ENCODE results near the gene ITPK1. TPM values are rescaled to one million over a fixed set of nuclear protein-coding genes. Genes with fewer than 3 reads are reported as not detected.

The ITPK1 gene
- total RNA-seq, 1 donor = 25.0 TPM

DNA sequence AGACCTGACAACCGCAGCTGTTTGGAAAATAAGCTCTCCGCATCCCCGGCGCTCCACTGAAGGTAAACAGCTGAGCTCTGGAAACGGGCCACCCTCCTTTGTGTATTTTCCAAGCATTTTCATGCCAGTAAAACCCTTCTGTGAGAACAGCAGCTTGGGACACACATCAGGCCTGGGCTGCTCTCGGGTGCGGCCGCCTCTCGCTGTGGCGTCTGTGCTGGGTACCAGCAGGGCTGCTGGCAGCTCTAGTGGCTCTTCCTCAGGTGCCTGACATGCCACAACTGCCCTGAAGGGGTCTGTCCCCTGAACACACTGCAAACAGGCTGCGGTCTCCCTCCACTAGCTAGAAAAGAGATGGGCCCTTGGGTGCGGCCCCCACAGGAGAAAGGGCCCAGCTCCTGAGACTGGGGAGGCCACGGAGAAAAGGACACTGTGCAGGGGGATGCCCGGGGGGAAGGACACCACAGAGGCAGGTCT lies 96.3 kb downstream of the ITPK1 start:
- peaks cover 5% of the 10 kb centered on the region for H4K20me1 ChIP-seq (ENCODE audit: insufficient read depth, low read length)
- no peaks in the 10 kb centered on the region for H3K36me3 ChIP-seq (ENCODE audit: insufficient read depth, low read length)
- DNase-seq (ENCODE audit: insufficient read length, low spot score, missing footprints) = peak; percentile 22
- no peaks in the 10 kb centered on the region for H3K79me2 ChIP-seq (ENCODE audit: insufficient read depth, low read length)
- H3K27ac ChIP-seq (ENCODE audit: low read depth, low read length) = no peak overlapping the region
- no peak overlapping the region for H3K4me3 ChIP-seq (ENCODE audit: insufficient read depth, low read length)
- H3K4me2 ChIP-seq (ENCODE audit: insufficient read depth, low read length) = no peak overlapping the region
- H3K27me3 ChIP-seq (ENCODE audit: insufficient read depth, low read length) = no peaks in the 10 kb centered on the region
- TF ChIP-seq, protein P1, sequence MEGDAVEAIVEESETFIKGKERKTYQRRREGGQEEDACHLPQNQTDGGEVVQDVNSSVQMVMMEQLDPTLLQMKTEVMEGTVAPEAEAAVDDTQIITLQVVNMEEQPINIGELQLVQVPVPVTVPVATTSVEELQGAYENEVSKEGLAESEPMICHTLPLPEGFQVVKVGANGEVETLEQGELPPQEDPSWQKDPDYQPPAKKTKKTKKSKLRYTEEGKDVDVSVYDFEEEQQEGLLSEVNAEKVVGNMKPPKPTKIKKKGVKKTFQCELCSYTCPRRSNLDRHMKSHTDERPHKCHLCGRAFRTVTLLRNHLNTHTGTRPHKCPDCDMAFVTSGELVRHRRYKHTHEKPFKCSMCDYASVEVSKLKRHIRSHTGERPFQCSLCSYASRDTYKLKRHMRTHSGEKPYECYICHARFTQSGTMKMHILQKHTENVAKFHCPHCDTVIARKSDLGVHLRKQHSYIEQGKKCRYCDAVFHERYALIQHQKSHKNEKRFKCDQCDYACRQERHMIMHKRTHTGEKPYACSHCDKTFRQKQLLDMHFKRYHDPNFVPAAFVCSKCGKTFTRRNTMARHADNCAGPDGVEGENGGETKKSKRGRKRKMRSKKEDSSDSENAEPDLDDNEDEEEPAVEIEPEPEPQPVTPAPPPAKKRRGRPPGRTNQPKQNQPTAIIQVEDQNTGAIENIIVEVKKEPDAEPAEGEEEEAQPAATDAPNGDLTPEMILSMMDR (IDR thresholded peaks at IDR 0.05; ENCODE audit: extremely low read depth, low read depth, low read length) = no peak
- H2AFZ ChIP-seq (ENCODE audit: low read length) = no peak overlapping the region
- H3K9me3 ChIP-seq (ENCODE audit: low read depth, low read length) = no peaks in the 10 kb centered on the region
- peaks cover 4% of the 10 kb centered on the region for H3K4me1 ChIP-seq (ENCODE audit: insufficient read depth, low read length)

DNA sequence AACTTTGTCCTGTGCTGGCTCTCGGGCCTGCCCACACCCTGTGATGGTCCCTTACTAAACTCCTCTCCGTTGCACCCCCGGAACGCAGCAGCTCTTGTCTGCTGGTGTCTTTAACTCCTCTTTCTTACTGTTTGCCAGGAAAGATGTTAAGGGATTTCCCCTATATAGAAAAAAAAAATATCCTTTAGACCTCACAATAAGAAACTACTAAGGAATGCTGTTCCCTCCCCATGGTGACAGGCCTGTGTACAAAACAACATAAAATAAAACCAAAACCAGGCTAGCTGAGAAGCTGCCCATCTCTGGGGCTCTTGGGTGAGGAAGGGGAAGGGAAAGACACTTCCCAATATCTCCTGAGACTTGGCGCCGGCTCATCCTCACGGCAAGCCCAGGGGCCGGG lies 97.4 kb downstream of the ITPK1 start:
- Histone ChIP-seq H3K4me2 (ENCODE audit: insufficient read depth, low read length) (no peak overlapping the region), H3K4me1 (ENCODE audit: insufficient read depth, low read length) (peaks cover 14% of the 10 kb centered on the region), H3K27me3 (ENCODE audit: insufficient read depth, low read length) (no peaks in the 10 kb centered on the region), H3K36me3 (ENCODE audit: insufficient read depth, low read length) (no peaks in the 10 kb centered on the region), H3K9me3 (ENCODE audit: low read depth, low read length) (no peaks in the 10 kb centered on the region), H3K79me2 (ENCODE audit: insufficient read depth, low read length) (no peaks in the 10 kb centered on the region), H3K27ac (ENCODE audit: low read depth, low read length) (no peak overlapping the region), H2AFZ (ENCODE audit: low read length) (no peak overlapping the region), H3K4me3 (ENCODE audit: insufficient read depth, low read length) (no peak overlapping the region), H4K20me1 (ENCODE audit: insufficient read depth, low read length) (peaks cover 5% of the 10 kb centered on the region)
- DNase-seq (ENCODE audit: insufficient read length, low spot score, missing footprints) = peak; percentile 78
- TF ChIP-seq, protein P1 (IDR thresholded peaks at IDR 0.05; ENCODE audit: extremely low read depth, low read depth, low read length) = no peak

DNA sequence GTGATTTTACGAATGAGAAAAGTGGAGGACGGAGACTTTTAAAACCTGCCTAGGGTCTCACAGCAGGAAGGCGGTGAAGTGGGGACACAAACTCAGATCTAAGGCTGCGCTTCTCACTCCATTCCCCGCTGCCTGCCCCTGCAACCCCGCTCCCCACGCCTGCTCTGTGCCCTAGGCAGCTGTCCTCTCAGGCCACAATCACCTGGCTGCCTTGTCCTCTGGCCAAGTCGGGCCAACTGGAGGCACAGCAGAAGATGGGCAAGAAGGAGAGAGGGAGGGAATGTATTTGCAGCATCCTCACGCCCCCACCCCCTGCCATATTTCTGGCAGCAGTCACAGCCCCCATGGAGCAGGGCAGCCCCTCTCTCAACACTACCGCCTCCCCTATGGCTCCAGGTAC lies 97.8 kb downstream of the ITPK1 start:
- Histone ChIP-seq H3K36me3 (ENCODE audit: insufficient read depth, low read length) (no peaks in the 10 kb centered on the region), H3K9me3 (ENCODE audit: low read depth, low read length) (no peaks in the 10 kb centered on the region), H4K20me1 (ENCODE audit: insufficient read depth, low read length) (peaks cover 5% of the 10 kb centered on the region), H3K79me2 (ENCODE audit: insufficient read depth, low read length) (no peaks in the 10 kb centered on the region), H3K27me3 (ENCODE audit: insufficient read depth, low read length) (no peaks in the 10 kb centered on the region), H3K4me3 (ENCODE audit: insufficient read depth, low read length) (no peak overlapping the region), H3K4me1 (ENCODE audit: insufficient read depth, low read length) (peaks cover 19% of the 10 kb centered on the region), H3K27ac (ENCODE audit: low read depth, low read length) (no peak overlapping the region), H3K4me2 (ENCODE audit: insufficient read depth, low read length) (no peak overlapping the region), H2AFZ (ENCODE audit: low read length) (no peak overlapping the region)
- DNase-seq (ENCODE audit: insufficient read length, low spot score, missing footprints) = peak; percentile 47
- TF ChIP-seq, protein P1 (IDR thresholded peaks at IDR 0.05; ENCODE audit: extremely low read depth, low read depth, low read length) = no peak

DNA sequence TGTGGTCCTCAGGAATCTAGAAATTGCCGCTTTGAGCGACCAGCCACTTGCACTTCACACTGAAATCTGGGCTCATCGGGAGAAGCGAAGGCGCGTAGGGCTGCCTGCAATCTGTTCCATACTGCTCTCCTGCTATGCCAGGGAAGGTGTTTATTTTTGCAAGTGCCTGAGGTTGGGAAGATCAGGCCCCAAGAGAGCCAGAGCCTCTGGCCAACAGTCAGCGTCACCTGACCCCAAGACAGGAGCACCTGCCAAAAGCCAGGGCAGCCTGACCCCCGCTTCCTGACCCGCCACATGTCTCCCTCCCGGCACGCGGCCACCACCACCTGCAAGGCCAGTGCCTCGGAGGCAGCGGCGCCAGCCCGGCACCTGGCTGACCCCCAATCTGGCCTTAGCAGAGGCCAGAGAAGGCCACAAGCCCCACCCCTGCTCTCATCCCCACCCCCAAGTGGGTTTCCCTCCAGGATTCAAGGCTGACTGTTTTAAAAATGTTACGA lies 98.4 kb downstream of the ITPK1 start:
- peak; percentile 43 for DNase-seq (ENCODE audit: insufficient read length, low spot score, missing footprints)
- Histone ChIP-seq H3K4me2 (ENCODE audit: insufficient read depth, low read length) (no peak overlapping the region), H3K9me3 (ENCODE audit: low read depth, low read length) (no peaks in the 10 kb centered on the region), H3K79me2 (ENCODE audit: insufficient read depth, low read length) (no peaks in the 10 kb centered on the region), H2AFZ (ENCODE audit: low read length) (no peak overlapping the region), H4K20me1 (ENCODE audit: insufficient read depth, low read length) (peaks cover 9% of the 10 kb centered on the region), H3K27ac (ENCODE audit: low read depth, low read length) (no peak overlapping the region), H3K36me3 (ENCODE audit: insufficient read depth, low read length) (no peaks in the 10 kb centered on the region), H3K4me3 (ENCODE audit: insufficient read depth, low read length) (no peak overlapping the region), H3K27me3 (ENCODE audit: insufficient read depth, low read length) (no peaks in the 10 kb centered on the region), H3K4me1 (ENCODE audit: insufficient read depth, low read length) (peaks cover 24% of the 10 kb centered on the region)
- TF ChIP-seq, protein P1 (IDR thresholded peaks at IDR 0.05; ENCODE audit: extremely low read depth, low read depth, low read length) = no peak

Measured in osteoblast (primary cell).